Lower leg skin (tissue), 4 donors: ENCODE results near the gene FBXO38. TPM values are rescaled to one million over a fixed set of nuclear protein-coding genes. Genes with fewer than 3 reads are reported as not detected.

Source experiments
- DNase-seq, 2 donors: peaks; one replicate each; pipeline ENCODE4 v3.0.0-alpha.2; 2019; ENCODE audit warnings: low spot score in 2 of 2
- H3K4me3 ChIP-seq: fragments of 200-600 bp; sonication (generic); 2 replicates; pipeline ENCODE4 v1.5.1; 2017; ENCODE audit warnings: mild to moderate bottlenecking, low read depth; ENCODE audit not compliant: poor library complexity, severe bottlenecking
- CTCF ChIP-seq, 3 donors: fragments of 450-650 bp; IDR thresholded peaks; one replicate each; pipeline ENCODE4 v1.5.1; 2016; ENCODE audit warnings: antibody characterized with exemption in 3 of 3, mild to moderate bottlenecking in 3 of 3, moderate library complexity in 2 of 3
- POLR2A ChIP-seq, 2 donors: fragments of 450-650 bp; IDR thresholded peaks; one replicate each; pipeline ENCODE4 v1.6.1; 2016 to 2017; ENCODE audit warnings: antibody characterized with exemption in 2 of 2, mild to moderate bottlenecking in 1 of 2, moderate library complexity in 1 of 2
- WGBS, 2 donors: methylation state at CpG; one replicate each; pipeline ENCODE4 v1.1.5; 2018; 5-methylcytosine and 5-hydroxymethylcytosine counted together
- intact Hi-C: fragments of 100-400 bp; cut with DNase I; formaldehyde crosslinking; loops from one replicate; pipeline ENCODE4 v1.15.0; 2023; ENCODE audit warnings: low total_unique reads
- total RNA-seq, 4 donors: library from RNA; depleted of rRNA; stranded (reverse); fragments of >200 nt; gene quantifications; one replicate each; pipeline ENCODE4 v1.1.0, GENCODE V29; 2016

Gene FBXO38
- total RNA-seq, 4 donors from 2014 or later: 31.7 to 76.7 (median 42.1) TPM

GRCh38 chr5:148379340-148379739 lies 4.4 kb upstream of the FBXO38 start:
- no peak for DNase-seq
- H3K4me3 ChIP-seq: no peak overlapping the region
- TF ChIP-seq CTCF (IDR thresholded peaks at IDR 0.05): no peak
- intact Hi-C loops: no loop called here

DNA sequence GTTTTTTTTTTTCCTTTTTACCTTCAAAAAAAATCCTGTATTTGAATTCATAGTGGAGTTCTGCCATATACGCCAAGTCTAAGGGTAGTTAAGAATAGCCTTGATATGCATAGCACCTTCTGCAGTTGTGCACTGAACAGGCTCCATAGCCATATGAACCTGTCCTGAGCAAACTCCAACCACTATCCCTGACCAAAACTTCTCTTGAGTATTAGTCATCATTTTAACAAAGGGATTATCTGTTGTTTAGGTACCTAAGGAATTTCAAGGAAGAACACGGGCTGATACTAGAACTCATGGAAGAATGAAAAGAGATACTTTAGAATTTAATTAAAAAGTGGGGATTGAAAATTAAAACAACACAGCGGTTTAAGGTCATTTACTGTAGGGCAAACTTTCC lies 1.9 kb upstream of the FBXO38 start:
- intact Hi-C loops: no loop called here
- 92 to 96% methylated on average over 3 of the region's 3 CpGs for WGBS, 2 donors

DNA sequence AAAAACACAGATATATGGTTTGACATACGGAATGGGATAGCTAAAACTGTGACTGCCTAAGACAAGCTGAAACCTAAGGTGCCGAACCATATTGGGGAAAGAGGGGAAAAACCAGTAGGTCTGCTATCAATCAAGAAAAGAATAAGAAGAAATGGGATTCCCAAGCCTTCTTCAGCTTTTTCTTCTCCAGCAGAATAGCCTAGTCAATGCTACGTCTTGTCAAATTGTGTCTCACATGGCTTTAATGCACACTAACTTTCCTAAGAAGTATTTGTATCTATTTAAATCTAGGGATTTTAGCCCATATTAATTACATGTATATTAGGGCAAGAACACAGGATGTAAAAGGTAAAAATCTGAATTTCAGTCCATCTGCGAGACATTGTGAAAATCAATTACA lies 797 bp upstream of the FBXO38 start:
- intact Hi-C loops: no loop called here
- no peak for DNase-seq

More for the DNA sequence above, 1.9 kb upstream of the FBXO38 start:
- TF ChIP-seq POLR2A (IDR thresholded peaks at IDR 0.05): no peak
- no peak overlapping the region for H3K4me3 ChIP-seq
- no peak for DNase-seq

GRCh38 chr5:148384380-148384737 lies 601 bp downstream of the FBXO38 start:
- intact Hi-C loops: no loop called here
- no peak for DNase-seq

More for the DNA sequence above, 797 bp upstream of the FBXO38 start:
- H3K4me3 ChIP-seq: peak overlapping the region; percentile 87
- TF ChIP-seq POLR2A (IDR thresholded peaks at IDR 0.05) (no peak), CTCF (IDR thresholded peaks at IDR 0.05) (no peak)
- WGBS, 2 donors: 37 to 42% methylated on average over 4 of the region's 4 CpGs

GRCh38 chr5:148385094-148385493 lies 1.3 kb downstream of the FBXO38 start:
- intact Hi-C loops: no loop called here
- TF ChIP-seq CTCF (IDR thresholded peaks at IDR 0.05): no peak
- no peak for TF ChIP-seq POLR2A (IDR thresholded peaks at IDR 0.05)
- H3K4me3 ChIP-seq: no peak overlapping the region
- 90 to 94% methylated on average over 1 of the region's 1 CpG for WGBS, 2 donors
- DNase-seq: no peak

More at GRCh38 chr5:148384380-148384737, 601 bp downstream of the FBXO38 start:
- TF ChIP-seq POLR2A (IDR thresholded peaks at IDR 0.05) (no peak), CTCF (IDR thresholded peaks at IDR 0.05) (no peak)
- 2 to 3% methylated on average over 6 of the region's 6 CpGs for WGBS, 2 donors
- peak overlapping the region; percentile 87 for H3K4me3 ChIP-seq

GRCh38 chr5:148386041-148386440 lies 2.3 kb downstream of the FBXO38 start:
- intact Hi-C loops: no loop called here
- DNase-seq: no peak
- no peak overlapping the region for H3K4me3 ChIP-seq
- WGBS, 2 donors: 96 to 100% methylated on average over 1 of the region's 1 CpG
- TF ChIP-seq POLR2A (IDR thresholded peaks at IDR 0.05) (no peak), CTCF (IDR thresholded peaks at IDR 0.05) (no peak)
